ENCODE measurements around the gene RRBP1.

RRBP1 gene

GRCh38 chr20:17683218-17684076, 1.4 kb upstream of the RRBP1 start:
- no peak overlapping the region for H3K4me3 ChIP-seq (ENCODE audit: low read length)
- no peak for DNase-seq (ENCODE audit: low read depth)
- TF ChIP-seq CTCF (IDR thresholded peaks at IDR 0.05; ENCODE audit: insufficient read depth, low read depth, low read length, missing control alignments) = no peak

GRCh38 chr20:17682889-17683198, 802 bp upstream of the RRBP1 start:
- TF ChIP-seq CTCF (IDR thresholded peaks at IDR 0.05; ENCODE audit: insufficient read depth, low read depth, low read length, missing control alignments) = no peak

GRCh38 chr20:17681726-17682102, 328 bp downstream of the RRBP1 start:
- DNase-seq (ENCODE audit: low read depth) = no peak
- TF ChIP-seq CTCF (IDR thresholded peaks at IDR 0.05; ENCODE audit: insufficient read depth, low read depth, low read length, missing control alignments) = no peak
- peak overlapping the region; percentile 59 for H3K4me3 ChIP-seq (ENCODE audit: low read length)

More at GRCh38 chr20:17682889-17683198, 802 bp upstream of the RRBP1 start:
- peak overlapping the region; percentile 58 for H3K4me3 ChIP-seq (ENCODE audit: low read length)
- no peak for DNase-seq (ENCODE audit: low read depth)

- TF ChIP-seq CTCF (IDR thresholded peaks at IDR 0.05; ENCODE audit: insufficient read depth, low read depth, low read length, missing control alignments) = peak; percentile 44
- peak overlapping the region; percentile 64 for H3K4me3 ChIP-seq (ENCODE audit: low read length)
- DNase-seq (ENCODE audit: low read depth) = peak; percentile 82
Measured at GRCh38 chr20:17680836-17681725, 961 bp downstream of the RRBP1 start.

- peak overlapping the region; percentile 64 for H3K4me3 ChIP-seq (ENCODE audit: low read length)
- peak; percentile 68 for DNase-seq (ENCODE audit: low read depth)
- TF ChIP-seq CTCF (IDR thresholded peaks at IDR 0.05; ENCODE audit: insufficient read depth, low read depth, low read length, missing control alignments) = no peak
Measured at GRCh38 chr20:17679941-17680835, 1.9 kb downstream of the RRBP1 start.

GRCh38 chr20:17678886-17679285, 3.2 kb downstream of the RRBP1 start:
- no peak for TF ChIP-seq CTCF (IDR thresholded peaks at IDR 0.05; ENCODE audit: insufficient read depth, low read depth, low read length, missing control alignments)
- H3K4me3 ChIP-seq (ENCODE audit: low read length) = no peak overlapping the region
- no peak for DNase-seq (ENCODE audit: low read depth)
